Activated naive CD8-positive, alpha-beta T cell treated with anti-CD3 and anti-CD28 coated beads, Interleukin-2, amount 50 U/mL, for 24 hours (primary cell): ENCODE results near the gene FXR2.
A peak's percentile ranks its signal among the peaks of the same experiment; 100 is the strongest.
"Not testable (repeated sequence)": the region's sequence is repeated elsewhere in the genome, so short reads cannot be mapped to it uniquely, and the experiment has no call there.

Source experiments
- ATAC-seq: fragments of 150-1000 bp; cut with Tn5 transposase; one replicate; pipeline ENCODE4 v1.10.0; 2021
- DNase-seq: peaks from one replicate; pipeline ENCODE4 v3.0.0; 2021
- H3K27ac Mint-ChIP-seq: one replicate; pipeline ENCODE4 v1.8.0; 2021; ENCODE audit warnings: mild to moderate bottlenecking, mixed read lengths
- H3K27me3 Mint-ChIP-seq: one replicate; pipeline ENCODE4 v1.8.0; 2021; ENCODE audit warnings: mixed read lengths
- H3K36me3 Mint-ChIP-seq: one replicate; pipeline ENCODE4 v1.8.0; 2021; ENCODE audit warnings: low read depth, mixed read lengths
- H3K4me1 Mint-ChIP-seq: one replicate; pipeline ENCODE4 v1.8.0; 2021; ENCODE audit warnings: mixed read lengths
- H3K4me3 Mint-ChIP-seq: one replicate; pipeline ENCODE4 v1.8.0; 2021; ENCODE audit warnings: mild to moderate bottlenecking, moderate library complexity, mixed read lengths
- H3K9me3 Mint-ChIP-seq: one replicate; pipeline ENCODE4 v1.8.0; 2021; ENCODE audit warnings: mixed read lengths

Gene FXR2

DNA sequence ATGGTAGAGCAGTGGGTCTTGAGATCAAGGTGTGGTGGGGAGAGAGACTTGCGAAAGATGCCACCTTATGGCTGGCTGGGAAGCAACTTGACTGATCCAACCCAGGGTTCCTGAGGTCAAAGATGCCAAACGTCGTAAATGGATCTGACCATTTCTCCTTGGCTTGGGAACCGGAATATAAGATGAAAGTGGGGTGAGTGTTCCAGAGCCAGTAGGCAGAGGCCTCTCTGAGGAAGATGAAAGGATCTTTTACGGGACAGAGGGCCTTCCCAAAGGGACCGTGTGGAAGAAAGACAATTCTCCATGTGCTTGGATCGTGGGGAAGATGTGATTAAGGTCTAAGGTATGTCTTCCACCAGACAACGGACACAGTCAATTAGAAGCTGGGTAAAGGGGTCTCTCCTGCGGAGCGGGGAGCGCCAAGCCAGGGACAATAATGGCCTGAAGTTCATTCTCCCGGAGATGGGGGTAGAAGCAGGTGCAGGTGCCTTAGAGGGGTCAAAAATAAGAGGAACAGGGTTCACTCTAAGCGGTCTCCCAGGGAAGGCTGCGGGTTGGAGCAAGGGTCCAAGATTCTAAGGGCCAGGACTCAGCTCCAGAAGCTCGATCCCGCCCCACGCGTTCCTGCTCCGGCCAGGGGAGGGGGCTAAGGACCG lies 800 bp downstream of the FXR2 start:
- H3K4me3 Mint-ChIP-seq: peak overlapping the region; percentile 89
- peak overlapping the region; percentile 80 for H3K27ac Mint-ChIP-seq
- DNase-seq (no peak), ATAC-seq (no peak)
- H3K9me3 Mint-ChIP-seq: no peaks in the 10 kb centered on the region
- H3K36me3 Mint-ChIP-seq: peaks cover 21% of the 10 kb centered on the region
- H3K4me1 Mint-ChIP-seq: peaks cover 41% of the 10 kb centered on the region
- peaks cover 1% of the 10 kb centered on the region for H3K27me3 Mint-ChIP-seq

DNA sequence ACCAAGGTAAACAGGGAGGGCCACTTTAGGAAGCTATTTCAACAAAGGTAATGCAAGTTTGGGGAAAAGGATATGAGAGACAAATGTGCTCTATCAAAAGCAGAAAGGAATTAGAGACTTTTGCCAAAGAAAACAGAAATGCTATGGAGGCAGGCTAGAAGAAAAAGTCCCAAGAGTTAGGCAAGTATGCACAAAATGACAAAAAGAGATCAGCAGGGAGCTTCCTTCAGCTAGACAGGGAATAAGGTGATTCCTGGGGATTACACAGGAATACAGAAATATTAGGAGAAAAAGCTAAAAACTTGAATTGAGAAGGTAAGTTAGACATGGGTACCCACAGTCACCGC lies 2.4 kb downstream of the FXR2 start:
- no peak for DNase-seq
- Mint-ChIP-seq H3K9me3 (no peaks in the 10 kb centered on the region), H3K27ac (no peak overlapping the region), H3K36me3 (peaks cover 21% of the 10 kb centered on the region), H3K4me3 (peak overlapping the region; percentile 30), H3K4me1 (peaks cover 43% of the 10 kb centered on the region), H3K27me3 (peaks cover 1% of the 10 kb centered on the region)
- no peak for ATAC-seq

DNA sequence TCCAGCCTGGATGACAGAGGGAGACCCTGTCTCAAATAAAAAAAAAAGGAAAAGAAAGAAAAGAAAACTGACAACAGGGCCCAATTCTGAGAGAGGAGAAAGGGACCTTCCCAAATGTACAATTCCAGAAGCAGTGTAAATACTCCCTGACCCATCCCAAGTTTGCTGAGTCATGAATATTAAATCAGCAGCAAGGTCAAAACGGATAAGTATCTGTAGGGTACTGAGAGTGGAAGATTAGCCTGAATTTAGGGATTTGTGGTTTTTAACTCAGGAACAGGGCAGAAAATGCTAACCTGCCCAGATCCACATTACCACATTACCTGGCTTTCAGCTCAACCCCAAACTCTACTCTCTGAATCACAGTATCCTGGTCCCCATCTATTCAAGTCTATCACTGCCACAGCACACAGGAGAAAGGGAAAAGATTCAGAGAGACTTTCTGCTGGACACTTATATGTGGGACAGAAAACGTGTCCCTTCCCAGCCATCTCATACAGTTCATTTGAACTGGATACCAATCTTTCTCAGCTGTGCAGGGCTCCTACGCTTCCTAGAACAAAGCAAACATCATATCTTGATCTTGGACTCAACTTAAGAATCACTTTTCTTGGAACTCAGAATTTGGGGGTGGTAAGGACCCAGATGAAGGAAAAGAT lies 2.9 kb downstream of the FXR2 start:
- no peak overlapping the region for H3K27ac Mint-ChIP-seq
- H3K9me3 Mint-ChIP-seq: no peaks in the 10 kb centered on the region
- H3K4me3 Mint-ChIP-seq: peak overlapping the region; percentile 30
- peaks cover 1% of the 10 kb centered on the region for H3K27me3 Mint-ChIP-seq
- peaks cover 43% of the 10 kb centered on the region for H3K4me1 Mint-ChIP-seq
- ATAC-seq (no peak), DNase-seq (no peak)
- peaks cover 21% of the 10 kb centered on the region for H3K36me3 Mint-ChIP-seq

DNA sequence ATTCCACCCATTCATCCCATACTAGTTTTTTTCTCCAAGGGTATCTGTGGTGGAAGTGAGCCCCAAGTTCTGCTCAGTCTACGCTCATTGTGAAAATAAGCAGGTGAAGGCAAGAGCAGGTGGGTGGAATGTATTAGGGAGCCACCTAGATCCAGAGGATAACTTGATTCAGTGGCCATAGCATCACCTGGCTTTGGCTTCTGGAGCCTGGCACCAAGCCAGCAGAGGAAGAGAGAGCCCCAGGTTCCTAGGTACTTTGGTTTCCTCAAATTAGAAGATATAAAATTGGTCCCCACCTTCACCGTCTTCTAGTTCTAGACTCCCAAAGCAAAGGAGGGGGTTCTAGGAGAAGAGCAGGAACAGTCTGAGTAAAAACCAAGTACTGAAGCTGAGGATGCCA lies 4.1 kb downstream of the FXR2 start:
- no peaks in the 10 kb centered on the region for H3K9me3 Mint-ChIP-seq
- no peak overlapping the region for H3K4me3 Mint-ChIP-seq

DNA sequence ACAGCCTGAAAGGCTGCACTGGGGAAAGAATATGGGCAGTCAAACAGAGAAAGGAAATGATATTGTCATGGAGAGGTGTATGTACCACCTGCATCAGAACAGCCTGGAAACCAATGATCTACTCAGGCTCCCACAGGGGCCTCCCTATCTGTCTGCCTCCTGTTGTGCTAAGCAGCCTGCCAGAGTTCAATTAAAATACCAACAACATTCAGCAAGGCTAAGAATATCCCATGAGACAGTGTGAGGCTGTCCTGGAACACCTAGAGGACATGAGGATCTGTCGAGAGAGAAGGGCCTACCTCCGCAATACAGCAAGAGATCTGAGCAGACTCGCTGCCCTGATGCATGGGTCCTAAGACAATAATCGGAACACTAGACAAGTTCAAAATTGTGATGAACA lies 8.4 kb downstream of the FXR2 start:
- ATAC-seq (no peak), DNase-seq (no peak)
- Mint-ChIP-seq H3K9me3 (no peaks in the 10 kb centered on the region), H3K27ac (peak overlapping the region; percentile 47), H3K4me3 (no peak overlapping the region), H3K36me3 (peaks cover 36% of the 10 kb centered on the region), H3K4me1 (peaks cover 14% of the 10 kb centered on the region), H3K27me3 (no peaks in the 10 kb centered on the region)

More for the DNA sequence above, 4.1 kb downstream of the FXR2 start:
- no peak for DNase-seq
- no peak for ATAC-seq
- H3K36me3 Mint-ChIP-seq: peaks cover 26% of the 10 kb centered on the region
- H3K4me1 Mint-ChIP-seq: peaks cover 46% of the 10 kb centered on the region
- no peak overlapping the region for H3K27ac Mint-ChIP-seq
- peaks cover 1% of the 10 kb centered on the region for H3K27me3 Mint-ChIP-seq

DNA sequence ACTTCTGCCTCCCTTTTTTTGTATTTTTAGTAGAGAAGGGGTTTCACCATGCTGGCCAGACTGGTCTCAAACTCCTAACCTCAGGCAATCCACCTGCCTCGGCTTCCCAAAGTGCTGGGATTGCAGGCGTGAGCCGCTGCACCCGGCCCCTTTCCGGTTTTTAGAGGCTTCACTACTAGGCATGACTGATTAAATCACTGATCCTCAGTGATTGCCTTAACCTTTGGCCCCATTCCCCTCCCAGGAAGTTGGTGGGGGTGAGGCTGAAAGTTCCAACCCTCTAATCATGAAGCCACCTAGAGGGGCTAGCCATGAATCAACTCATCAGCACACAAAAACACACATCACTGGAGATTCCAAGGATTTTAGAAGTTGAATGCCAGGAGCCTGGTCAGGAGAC lies 17.1 kb downstream of the FXR2 start:
- not testable (repeated sequence) for DNase-seq, H3K9me3 Mint-ChIP-seq, H3K4me3 Mint-ChIP-seq, H3K27ac Mint-ChIP-seq, ATAC-seq, H3K27me3 Mint-ChIP-seq, H3K4me1 Mint-ChIP-seq
- H3K36me3 Mint-ChIP-seq: peaks cover 53% of the 10 kb centered on the region

DNA sequence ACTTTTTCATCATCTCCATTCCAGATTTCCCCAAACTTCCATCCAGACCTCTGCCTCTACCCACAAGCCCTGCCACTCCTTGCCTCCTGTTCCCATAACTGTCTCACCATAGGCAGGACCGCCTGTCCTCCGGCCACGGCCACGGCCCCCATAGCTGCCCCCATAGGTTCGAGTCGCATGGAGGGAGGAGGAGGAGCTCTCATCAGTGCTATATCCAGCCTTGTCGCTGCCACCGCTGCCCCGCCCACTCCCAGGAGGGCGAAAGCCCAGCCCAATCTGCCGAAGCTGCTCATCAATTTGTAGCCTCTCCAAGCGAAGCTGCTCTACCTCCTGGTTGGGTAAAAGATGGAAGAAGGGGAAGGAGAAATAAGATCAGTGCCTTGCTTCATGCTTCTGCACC lies 21.4 kb downstream of the FXR2 start:
- Mint-ChIP-seq H3K36me3 (peaks cover 45% of the 10 kb centered on the region), H3K27me3 (no peaks in the 10 kb centered on the region), H3K4me3 (no peak overlapping the region), H3K27ac (peak overlapping the region; percentile 15), H3K4me1 (no peaks in the 10 kb centered on the region), H3K9me3 (no peaks in the 10 kb centered on the region)
- ATAC-seq (no peak), DNase-seq (no peak)

DNA sequence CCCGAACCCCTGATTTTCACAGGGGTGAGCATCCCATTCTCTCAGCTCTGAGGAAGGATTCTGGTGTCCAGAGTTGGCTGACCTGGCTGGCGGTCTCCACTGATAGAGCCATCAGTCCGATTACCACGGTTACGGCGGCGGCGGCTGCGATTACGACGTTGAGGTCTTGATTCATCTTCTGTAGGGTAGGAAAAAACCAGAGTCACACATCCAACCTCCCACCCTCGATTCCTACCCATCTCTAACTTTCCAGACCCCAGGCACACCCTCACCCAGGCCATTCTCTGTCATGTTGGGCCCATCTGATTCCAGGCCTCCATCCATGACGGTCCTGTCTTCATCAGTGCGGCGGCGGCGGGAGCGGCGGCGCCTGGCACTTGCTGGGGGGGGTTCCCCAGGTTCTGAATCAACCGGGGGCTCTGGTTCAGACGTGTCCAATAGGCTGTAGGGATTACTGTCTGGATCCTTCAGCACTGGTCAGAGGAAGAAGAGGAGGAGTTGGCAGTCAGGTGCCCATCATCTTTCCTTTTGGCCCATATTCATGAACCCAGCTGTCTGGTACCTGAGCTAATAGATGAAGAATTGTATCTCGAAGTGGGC lies 22.2 kb downstream of the FXR2 start:
- H3K4me3 Mint-ChIP-seq: no peak overlapping the region
- ATAC-seq (no peak), DNase-seq (no peak)
- H3K4me1 Mint-ChIP-seq: no peaks in the 10 kb centered on the region
- no peaks in the 10 kb centered on the region for H3K27me3 Mint-ChIP-seq
- H3K27ac Mint-ChIP-seq: no peak overlapping the region
- H3K9me3 Mint-ChIP-seq: no peaks in the 10 kb centered on the region
- H3K36me3 Mint-ChIP-seq: peaks cover 44% of the 10 kb centered on the region

DNA sequence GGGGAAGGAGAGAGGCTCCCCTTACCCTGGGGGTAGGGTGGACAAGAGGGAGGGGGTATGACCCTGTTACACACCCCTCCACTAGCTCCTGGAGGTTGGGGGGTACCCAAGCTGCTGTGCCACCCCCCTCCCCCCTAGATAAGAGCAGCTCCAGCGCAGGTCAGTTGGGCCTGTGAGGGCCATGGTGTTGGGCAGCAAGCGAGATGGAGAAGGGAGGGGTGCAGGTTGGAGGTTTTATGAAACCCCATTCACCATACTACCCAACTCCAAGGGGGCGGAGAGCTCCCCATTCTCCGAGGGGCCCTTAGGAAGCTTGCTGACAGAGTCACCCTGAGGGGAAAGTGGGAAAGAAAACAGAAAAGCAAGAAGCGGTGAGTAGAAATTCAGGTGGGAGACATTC lies 23.1 kb downstream of the FXR2 start:
- Mint-ChIP-seq H3K9me3 (no peaks in the 10 kb centered on the region), H3K4me3 (no peak overlapping the region), H3K36me3 (peaks cover 40% of the 10 kb centered on the region), H3K27ac (peak overlapping the region; percentile 34), H3K27me3 (no peaks in the 10 kb centered on the region), H3K4me1 (peaks cover 2% of the 10 kb centered on the region)
- DNase-seq (no peak), ATAC-seq (no peak)

DNA sequence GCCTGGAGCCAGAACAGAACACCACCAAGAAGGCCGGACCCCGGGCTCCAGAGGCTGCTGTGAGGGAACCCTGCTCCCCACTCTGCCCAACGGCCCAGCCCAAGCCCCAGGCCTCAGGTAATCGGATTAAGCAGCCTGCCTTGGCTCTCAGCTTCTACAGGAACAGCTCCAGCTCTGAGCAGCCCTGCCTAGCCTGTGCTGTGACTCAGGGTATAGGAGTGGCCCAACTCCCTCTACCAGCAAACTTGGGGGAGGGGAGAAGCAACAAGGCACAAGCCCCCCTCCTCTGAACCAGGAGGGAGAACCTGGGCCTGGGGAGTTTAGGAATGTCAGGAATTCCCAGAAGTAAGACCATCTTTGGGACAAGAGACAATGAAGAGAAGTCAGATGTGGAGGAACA lies 24.0 kb downstream of the FXR2 start:
- no peaks in the 10 kb centered on the region for H3K27me3 Mint-ChIP-seq
- H3K9me3 Mint-ChIP-seq: no peaks in the 10 kb centered on the region
- H3K27ac Mint-ChIP-seq: no peak overlapping the region
- no peak for DNase-seq
- ATAC-seq: peak; percentile 22
- H3K36me3 Mint-ChIP-seq: peaks cover 35% of the 10 kb centered on the region
- H3K4me1 Mint-ChIP-seq: peaks cover 7% of the 10 kb centered on the region
- H3K4me3 Mint-ChIP-seq: no peak overlapping the region

DNA sequence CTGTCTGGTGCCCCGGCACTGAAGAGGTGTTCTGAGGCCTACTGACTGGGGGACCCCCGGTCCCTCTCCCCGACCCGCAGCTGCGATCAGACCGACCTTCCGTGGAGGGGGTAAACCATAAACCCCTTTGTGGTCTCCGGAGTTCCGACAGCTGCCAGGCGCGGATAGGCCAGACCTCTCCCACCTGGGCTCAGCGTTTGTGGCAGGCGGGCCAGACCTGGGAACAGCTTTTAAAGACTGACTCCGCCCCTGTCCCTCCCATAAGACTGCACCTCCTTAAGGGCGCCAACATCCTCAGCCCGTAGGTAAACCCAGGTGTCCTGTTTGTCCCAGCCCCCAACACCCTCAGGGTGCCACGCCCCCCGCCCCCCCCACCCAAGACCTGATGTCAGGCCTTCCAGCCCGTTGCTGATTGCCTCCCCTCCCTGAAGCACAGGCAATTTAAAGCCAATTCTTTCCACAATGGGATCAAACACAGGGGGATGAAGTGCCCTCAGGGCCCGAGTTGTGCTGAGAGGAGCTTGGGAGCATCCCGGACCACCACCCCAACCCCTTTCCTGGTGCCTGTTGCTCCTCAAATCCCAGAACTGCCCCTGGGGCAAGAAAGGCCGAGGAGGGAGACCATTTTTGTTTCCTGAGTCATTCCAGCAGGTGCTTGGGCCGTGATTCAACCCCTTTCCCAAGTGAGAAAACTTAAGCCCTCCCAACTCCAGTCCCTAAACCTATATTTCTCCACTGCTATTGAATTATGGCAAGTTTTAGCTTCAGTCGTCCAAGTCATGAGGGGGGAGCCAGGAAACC lies 24.6 kb downstream of the FXR2 start, which contains the start of gene SOX15:
TSS of gene SOX15 (minus strand) at position 204 of the 801 bp plus-strand sequence. CDS start 418 bp downstream, outside the sequence.
- Mint-ChIP-seq H3K27me3 (no peaks in the 10 kb centered on the region), H3K4me3 (no peak within 1 kb of the TSS), H3K9me3 (no peaks in the 10 kb centered on the region), H3K36me3 (peaks cover 31% of the 10 kb centered on the region), H3K27ac (no peak within 1 kb of the TSS), H3K4me1 (peaks cover 11% of the 10 kb centered on the region)
- ATAC-seq (no peak), DNase-seq (no peak)

DNA sequence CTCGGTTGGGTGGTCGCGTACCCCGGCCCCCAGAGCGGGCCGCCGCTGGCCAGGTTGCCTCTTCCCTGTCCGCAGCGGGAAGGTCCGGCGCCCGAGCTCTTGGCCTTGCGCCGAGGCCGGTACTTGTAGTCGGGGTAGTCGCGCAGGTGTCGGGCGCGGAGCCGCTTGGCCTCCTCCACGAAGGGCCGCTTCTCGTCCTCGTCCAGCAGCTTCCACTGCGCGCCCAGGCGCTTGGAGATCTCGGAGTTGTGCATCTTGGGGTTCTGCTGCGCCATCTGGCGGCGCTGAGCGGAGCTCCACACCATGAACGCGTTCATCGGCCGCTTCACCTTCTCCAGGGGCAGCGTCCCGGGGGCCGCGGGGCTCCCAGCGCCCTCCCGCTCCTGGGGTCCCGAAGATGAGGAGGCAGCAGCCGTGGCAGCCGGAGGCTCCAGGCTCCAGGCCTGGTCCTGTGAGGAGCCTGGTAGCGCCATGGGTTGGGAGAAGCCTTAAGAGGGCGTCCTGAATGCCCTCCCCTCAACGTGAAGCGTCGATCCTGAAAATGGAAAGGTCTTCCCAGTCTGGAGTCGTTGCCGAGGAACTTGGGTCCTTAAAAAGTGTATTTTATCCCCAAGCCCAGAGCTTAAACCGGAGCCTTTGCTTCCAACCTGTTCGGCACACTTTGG lies 25.4 kb downstream of the FXR2 start:
- peaks cover 19% of the 10 kb centered on the region for H3K4me1 Mint-ChIP-seq
- no peak overlapping the region for H3K27ac Mint-ChIP-seq
- DNase-seq: peak; percentile 67

DNA sequence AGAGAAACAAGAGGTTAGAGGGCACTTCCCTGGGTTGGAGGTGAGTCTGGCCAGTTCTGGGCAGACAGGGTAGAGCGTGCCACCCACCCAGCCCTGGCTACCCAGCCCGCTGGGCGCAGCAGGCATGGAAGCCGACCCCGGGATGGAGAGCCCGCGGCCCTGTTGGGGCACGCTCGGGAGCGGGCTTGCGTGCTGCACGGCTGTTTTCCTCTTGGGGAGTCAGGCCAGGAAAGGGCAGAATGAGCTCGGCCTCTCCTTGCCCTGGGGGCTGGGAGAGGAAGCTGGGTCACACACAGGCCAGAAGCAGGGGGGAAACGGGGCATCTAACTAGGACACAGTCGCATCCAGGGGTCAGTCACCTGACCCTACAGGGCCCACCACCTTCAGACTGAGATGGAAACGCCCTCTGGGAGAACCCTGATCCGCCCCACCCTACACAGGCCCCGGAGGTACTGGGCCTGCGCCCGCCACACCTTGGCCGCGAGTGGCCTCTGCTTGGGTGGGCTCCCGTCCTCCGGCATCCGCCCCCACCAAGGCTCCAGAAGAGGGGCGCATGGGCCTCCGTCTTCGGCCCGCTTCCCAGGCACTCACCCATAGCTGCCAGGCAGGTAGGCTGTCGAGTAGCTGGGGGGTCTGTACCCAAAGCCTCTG lies 26.0 kb downstream of the FXR2 start:
- Mint-ChIP-seq H3K27me3 (no peaks in the 10 kb centered on the region), H3K27ac (no peak overlapping the region), H3K4me1 (peaks cover 24% of the 10 kb centered on the region), H3K9me3 (no peaks in the 10 kb centered on the region), H3K36me3 (peaks cover 29% of the 10 kb centered on the region), H3K4me3 (no peak overlapping the region)
- ATAC-seq (no peak), DNase-seq (no peak)

More for the DNA sequence above, 25.4 kb downstream of the FXR2 start:
- Mint-ChIP-seq H3K9me3 (no peaks in the 10 kb centered on the region), H3K36me3 (peaks cover 32% of the 10 kb centered on the region), H3K27me3 (no peaks in the 10 kb centered on the region), H3K4me3 (no peak overlapping the region)
- ATAC-seq: peak; percentile 70
